GM21423 (cell line): ENCODE results near the gene CUL1.

Source experiments
- ATAC-seq: cut with Tn5 transposase; IDR thresholded peaks from one replicate; pipeline ENCODE4 v1.9.1; 2021; ENCODE audit warnings: mild to moderate bottlenecking, moderate library complexity; ENCODE audit not compliant: unreplicated experiment

Gene CUL1

GRCh38 chr7:148698397-148699023 lies at the start of gene CUL1:
Gene CUL1, plus strand, starts transcription at chr7:148698903. Its CDS starts 31,220 bp downstream, at chr7:148730123.
- ATAC-seq = peak; percentile 70

DNA sequence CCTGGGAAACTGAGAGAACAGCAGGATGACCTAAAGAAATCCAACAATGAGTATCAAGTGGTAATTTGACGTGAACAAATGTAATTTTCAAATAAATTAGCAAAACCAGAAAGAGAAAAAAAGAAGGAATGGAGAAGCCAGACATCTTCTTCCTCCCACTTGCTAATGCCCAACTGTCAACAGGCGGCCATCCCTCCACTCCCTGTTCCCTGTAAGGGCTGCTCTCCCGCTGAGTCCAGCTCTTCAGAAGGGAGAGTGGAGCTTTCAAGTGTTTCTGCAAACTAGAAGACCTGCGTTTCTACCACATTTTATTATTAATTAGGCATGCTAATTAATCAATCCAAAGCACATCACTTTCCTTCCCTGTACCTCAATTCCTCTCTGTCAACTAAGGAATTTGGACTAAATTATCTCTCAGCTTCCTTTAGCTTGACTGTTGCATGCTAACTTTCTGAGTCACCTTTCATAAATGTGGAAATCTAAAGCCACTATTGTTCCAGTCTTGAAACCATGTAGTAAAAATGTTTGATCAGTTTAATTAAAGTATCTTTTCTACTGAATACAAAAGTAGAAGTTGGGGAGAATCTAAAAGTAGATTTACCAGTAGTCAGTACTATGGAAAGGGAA lies 48.4 kb upstream of the CUL1 start:
- no peak for ATAC-seq

- no peak for ATAC-seq
These were observed 45.9 kb upstream of the CUL1 start for GRCh38 chr7:148652773-148653172.

DNA sequence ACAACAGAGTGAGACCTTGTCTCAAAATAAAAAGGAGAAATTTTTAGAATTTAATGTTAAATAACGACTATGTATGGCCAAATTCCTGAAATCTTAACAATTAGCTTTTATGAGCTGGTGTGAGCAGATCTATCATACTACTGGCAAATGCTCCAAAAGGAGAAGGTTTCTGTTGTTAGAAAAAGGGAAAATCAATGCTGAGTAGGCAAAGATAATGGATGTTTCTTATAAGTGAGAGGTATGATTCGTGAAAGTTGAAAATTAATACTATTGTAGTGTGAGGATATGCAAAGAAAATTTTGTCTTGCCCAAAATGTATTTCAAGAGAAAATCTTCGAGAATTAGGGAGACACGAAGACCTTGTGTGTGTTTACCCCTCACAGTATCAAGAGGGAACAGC lies 40.8 kb upstream of the CUL1 start:
- no peak for ATAC-seq

DNA sequence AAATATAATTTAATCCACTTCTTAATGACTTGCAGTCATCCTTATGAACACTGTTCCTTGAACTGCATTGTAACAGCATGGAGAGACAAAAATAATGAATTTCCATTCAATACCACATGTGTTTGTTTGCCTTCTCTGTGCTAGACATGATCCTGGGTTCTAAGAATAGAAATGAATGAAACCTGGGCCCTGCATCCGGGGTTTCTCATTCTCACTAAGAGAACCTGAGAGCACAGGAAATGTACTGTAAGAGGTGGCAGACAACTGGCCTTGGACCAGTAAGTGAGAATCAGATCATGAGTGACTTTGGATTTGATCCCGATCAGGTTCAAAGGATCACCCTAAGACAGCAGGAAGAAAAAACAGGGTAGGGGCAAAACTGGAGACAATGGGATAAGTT lies 37.2 kb upstream of the CUL1 start:
- no peak for ATAC-seq

DNA sequence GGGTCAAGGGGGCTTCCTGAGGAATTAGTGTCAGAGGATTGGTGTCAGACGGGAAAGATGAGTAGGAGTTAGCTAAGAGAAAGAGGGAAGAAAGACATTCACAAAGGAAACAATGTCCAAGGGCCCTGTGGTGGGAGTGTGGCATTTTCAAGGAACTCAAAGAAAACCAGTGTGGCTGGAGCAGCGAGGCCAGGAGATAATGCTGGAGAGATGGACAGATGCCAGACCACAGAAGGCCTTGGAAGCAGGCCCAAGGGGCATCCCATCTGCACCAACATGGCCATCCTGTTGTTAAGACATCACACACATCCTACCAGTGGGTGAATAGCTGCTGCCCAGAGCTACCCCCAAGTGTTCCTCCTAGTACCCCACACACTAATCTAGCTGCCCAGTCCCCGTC lies 36.1 kb upstream of the CUL1 start:
- no peak for ATAC-seq

GRCh38 chr7:148664324-148664723 lies 34.4 kb upstream of the CUL1 start:
- ATAC-seq = no peak

GRCh38 chr7:148665221-148665620 lies 33.5 kb upstream of the CUL1 start:
- ATAC-seq = no peak

GRCh38 chr7:148669927-148670326 lies 28.8 kb upstream of the CUL1 start:
- ATAC-seq = no peak

- ATAC-seq = no peak
These were observed 28.3 kb upstream of the CUL1 start for GRCh38 chr7:148670374-148670773.

DNA sequence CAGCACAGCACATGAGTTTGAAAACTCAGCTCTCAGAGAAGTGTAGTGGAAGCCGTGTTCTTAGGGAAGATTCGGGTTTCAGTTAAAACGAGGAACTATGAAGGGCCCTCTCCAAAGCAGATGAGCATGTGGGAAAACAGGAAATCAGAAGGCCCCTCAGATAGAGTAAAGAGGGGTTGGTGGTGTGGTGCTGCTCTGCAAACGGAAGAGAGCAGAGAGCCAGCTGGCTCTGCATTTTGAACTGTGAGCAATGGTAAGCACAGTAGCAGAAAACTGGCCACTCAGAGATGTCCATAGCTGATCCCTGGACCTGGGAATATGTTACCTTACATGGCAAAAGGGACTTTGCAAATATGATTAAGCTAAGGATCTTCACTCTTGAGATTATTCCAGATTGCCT lies 27.9 kb upstream of the CUL1 start:
- ATAC-seq = no peak

DNA sequence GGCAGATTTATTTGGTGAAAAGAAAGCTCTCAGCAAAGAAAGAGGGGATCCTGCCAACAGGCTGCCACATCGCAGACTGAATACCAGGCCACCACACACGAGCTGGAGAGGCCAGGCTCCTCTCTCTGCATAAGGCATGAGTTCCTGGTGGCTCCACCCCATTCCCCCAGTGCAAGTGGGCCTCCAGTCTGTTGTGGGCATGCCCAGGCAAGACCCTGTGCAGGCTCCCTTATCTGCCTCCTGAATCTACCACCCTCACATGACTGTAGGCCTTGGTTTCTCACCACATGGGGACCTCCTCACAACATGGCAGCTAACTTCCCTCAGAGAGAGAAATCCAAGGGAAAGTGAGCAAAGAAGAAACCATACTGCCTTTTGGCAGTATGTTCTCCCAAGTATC lies 26.7 kb upstream of the CUL1 start:
- no peak for ATAC-seq

- no peak for ATAC-seq
These were observed 24.0 kb upstream of the CUL1 start for GRCh38 chr7:148674689-148675088.

GRCh38 chr7:148676291-148676690 lies 22.4 kb upstream of the CUL1 start:
- ATAC-seq = no peak

GRCh38 chr7:148681821-148682220 lies 16.9 kb upstream of the CUL1 start:
- no peak for ATAC-seq

GRCh38 chr7:148684289-148684830 lies 14.3 kb upstream of the CUL1 start:
- ATAC-seq = no peak

DNA sequence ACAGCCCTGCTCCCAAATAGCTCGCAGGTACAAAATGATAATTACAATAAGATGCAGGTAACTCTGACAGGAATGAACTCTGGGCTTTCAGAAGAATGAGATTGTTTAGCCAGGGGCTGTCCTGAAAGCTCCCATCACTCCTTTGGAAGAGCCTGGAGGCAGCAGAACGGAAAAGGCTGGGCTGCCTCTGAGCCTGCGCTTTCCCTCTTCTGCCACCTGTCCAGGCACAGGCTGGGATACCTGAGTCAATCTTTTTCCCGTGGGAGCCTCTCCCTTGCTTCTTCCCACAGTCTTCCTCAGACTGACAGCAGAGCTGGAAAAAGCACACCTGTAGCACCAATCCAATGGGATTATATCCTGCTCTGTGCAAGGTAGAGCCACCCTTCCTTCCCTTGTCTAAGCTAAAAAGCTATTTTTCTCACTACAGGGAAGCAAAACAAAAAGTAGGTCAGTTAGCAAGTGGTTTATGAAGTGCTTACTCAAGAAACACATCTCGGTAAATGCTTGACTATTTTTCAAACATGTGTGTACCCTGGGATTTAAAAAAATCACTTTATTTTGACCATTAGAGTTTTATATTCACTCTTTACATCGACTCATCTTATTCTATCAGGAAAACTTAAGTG lies 12.3 kb upstream of the CUL1 start:
- ATAC-seq = no peak

GRCh38 chr7:148687555-148687954 lies 11.1 kb upstream of the CUL1 start:
- no peak for ATAC-seq

DNA sequence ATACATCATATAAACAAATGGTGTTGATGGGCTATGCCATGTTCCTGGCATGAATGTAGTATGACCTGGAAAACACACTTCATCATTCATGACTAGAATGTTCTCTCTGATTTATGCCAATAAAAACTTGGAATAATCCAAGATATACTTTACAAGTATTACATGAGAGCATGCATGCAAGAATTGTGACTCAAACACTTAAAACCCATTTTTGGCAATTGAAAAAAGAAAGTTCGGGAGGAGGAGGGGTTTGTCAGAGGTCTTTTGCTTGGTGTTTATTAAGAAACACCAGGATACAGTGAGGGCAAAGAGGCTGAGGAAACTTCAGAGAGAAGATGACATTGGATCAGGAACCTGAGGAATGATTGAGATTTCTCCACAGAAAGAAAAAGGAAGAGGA lies 10.2 kb upstream of the CUL1 start:
- no peak for ATAC-seq

GRCh38 chr7:148693651-148694050 lies 5.1 kb upstream of the CUL1 start:
- no peak for ATAC-seq

GRCh38 chr7:148694631-148695030 lies 4.1 kb upstream of the CUL1 start:
- no peak for ATAC-seq

GRCh38 chr7:148695953-148696352 lies 2.8 kb upstream of the CUL1 start:
- no peak for ATAC-seq
